Neural progenitor cell (in vitro differentiated cells): ENCODE results near the gene SNX12. TPM values are rescaled to one million over a fixed set of nuclear protein-coding genes. Genes with fewer than 3 reads are reported as not detected.

Experiments used
- DNase-seq: peaks from one replicate; pipeline ENCODE4 v3.0.0-alpha.2; 2016; ENCODE audit warnings: low spot score
- H2AFZ ChIP-seq: fragments of 200-600 bp; sonication (generic); replicated peaks from 2 replicates; pipeline ENCODE4 v1.6.1; 2016; ENCODE audit warnings: antibody characterized with exemption
- H3F3A ChIP-seq: fragments of 200-600 bp; sonication (generic); 2 replicates; pipeline ENCODE4 v1.6.1; 2016; ENCODE audit warnings: antibody characterized with exemption, low read depth
- H3K27ac ChIP-seq: fragments of 200-600 bp; sonication (generic); 2 replicates; pipeline ENCODE4 v1.5.1; 2016; ENCODE audit warnings: mild to moderate bottlenecking
- H3K27me3 ChIP-seq: fragments of 200-600 bp; sonication (generic); 2 replicates; pipeline ENCODE4 v1.6.1; 2016; ENCODE audit warnings: mild to moderate bottlenecking, moderate library complexity
- H3K36me3 ChIP-seq: fragments of 200-600 bp; sonication (generic); 2 replicates; pipeline ENCODE4 v1.5.1; 2016
- H3K4me1 ChIP-seq: fragments of 200-600 bp; sonication (generic); 2 replicates; pipeline ENCODE4 v1.6.1; 2016; ENCODE audit warnings: mixed run types
- H3K4me2 ChIP-seq: fragments of 200-600 bp; sonication (generic); 2 replicates; pipeline ENCODE4 v1.6.1; 2016
- H3K4me3 ChIP-seq: fragments of 200-600 bp; sonication (generic); 2 replicates; pipeline ENCODE4 v1.5.1; 2016
- H3K79me2 ChIP-seq: fragments of 200-600 bp; sonication (generic); 2 replicates; pipeline ENCODE4 v1.6.1; 2016; ENCODE audit warnings: low read depth
- H3K9ac ChIP-seq: fragments of 200-600 bp; sonication (generic); 2 replicates; pipeline ENCODE4 v1.6.1; 2016
- H3K9me3 ChIP-seq: fragments of 200-600 bp; sonication (generic); 2 replicates; pipeline ENCODE4 v1.5.1; 2016; ENCODE audit warnings: low read depth
- H4K20me1 ChIP-seq: fragments of 200-600 bp; sonication (generic); 2 replicates; pipeline ENCODE4 v1.6.1; 2016; ENCODE audit warnings: low read depth
- H3K27ac Mint-ChIP-seq: 3 replicates; pipeline ENCODE4 v1.8.0; 2021; ENCODE audit warnings: mixed read lengths
- H3K27me3 Mint-ChIP-seq: 2 replicates; pipeline ENCODE4 v1.8.0; 2022; ENCODE audit warnings: low read depth, mild to moderate bottlenecking, inconsistent platforms, moderate library complexity, mixed read lengths; ENCODE audit not compliant: insufficient read depth
- H3K36me3 Mint-ChIP-seq: 3 replicates; pipeline ENCODE4 v1.8.0; 2021; ENCODE audit warnings: mixed read lengths
- H3K4me1 Mint-ChIP-seq: 3 replicates; pipeline ENCODE4 v1.8.0; 2021; ENCODE audit warnings: mixed read lengths
- H3K4me3 Mint-ChIP-seq: 3 replicates; pipeline ENCODE4 v1.8.0; 2021; ENCODE audit warnings: mild to moderate bottlenecking, moderate library complexity, mixed read lengths
- H3K9me3 Mint-ChIP-seq: 3 replicates; pipeline ENCODE4 v1.8.0; 2020; ENCODE audit warnings: mixed read lengths
- CTCF ChIP-seq: fragments of 200-600 bp; sonication (generic); IDR thresholded peaks from 2 replicates; pipeline ENCODE4 v1.5.1; 2017; ENCODE audit warnings: antibody characterized with exemption, mild to moderate bottlenecking
- EZH2 ChIP-seq: fragments of 200-600 bp; sonication (generic); IDR thresholded peaks from 2 replicates; pipeline ENCODE4 v1.6.1; 2017; ENCODE audit warnings: antibody characterized with exemption, mild to moderate bottlenecking, moderate library complexity
- EZH2phosphoT487 ChIP-seq: fragments of 200-600 bp; sonication (generic); IDR thresholded peaks from 2 replicates; pipeline ENCODE4 v1.6.1; 2017; ENCODE audit warnings: antibody characterized with exemption
- total RNA-seq: library from RNA; depleted of rRNA; stranded (reverse); fragments of >200 nt; gene quantifications from 2 replicates; pipeline ENCODE4 v1.2.3, GENCODE V29; 2015; ENCODE audit warnings: low replicate concordance

Gene SNX12
- total RNA-seq, 1 donor from 2014 or later, result 58.1 TPM

DNA sequence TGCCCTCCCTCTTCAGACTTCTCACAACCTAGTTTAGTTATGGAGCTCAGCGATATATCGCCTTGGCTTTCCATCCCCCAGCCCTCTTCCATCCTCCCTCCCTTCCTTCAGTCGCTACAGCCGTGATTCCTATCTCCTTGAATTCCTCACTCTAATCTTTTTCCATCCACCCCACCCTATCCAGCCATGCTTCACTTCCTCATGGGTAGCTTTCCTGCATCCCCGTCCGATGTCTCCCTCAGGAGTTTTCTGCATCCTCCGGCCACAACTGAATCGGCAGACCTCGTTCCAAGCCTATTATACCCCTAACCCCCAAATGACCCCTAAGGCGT lies 456 bp downstream of the SNX12 start:
- H3K9me3 Mint-ChIP-seq, result peaks cover under 1% of the 10 kb centered on the region
- peaks cover 39% of the 10 kb centered on the region for H3K79me2 ChIP-seq

DNA sequence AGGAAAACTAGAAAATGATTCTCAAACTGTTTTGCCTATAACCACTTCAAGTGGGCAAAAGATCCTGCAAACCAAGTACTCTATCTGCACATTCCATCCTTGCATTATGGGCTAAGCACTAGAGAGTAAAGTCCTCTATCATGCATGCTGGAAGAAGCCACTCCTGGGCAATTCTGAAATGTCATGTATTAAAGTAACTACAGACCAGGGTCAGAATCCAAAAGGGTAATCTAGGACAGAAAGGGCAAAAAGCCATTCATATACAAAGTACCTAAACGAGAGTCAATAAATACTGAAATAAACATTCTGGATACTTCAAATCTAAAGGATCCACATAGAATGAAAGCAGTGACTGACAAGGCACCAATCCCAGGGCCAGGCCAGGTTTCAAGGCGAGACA lies 1.0 kb downstream of the SNX12 start:
- H3K27me3 Mint-ChIP-seq, result peaks cover 4% of the 10 kb centered on the region
- no peaks in the 10 kb centered on the region for H3K27me3 ChIP-seq
- peaks cover 26% of the 10 kb centered on the region for H3F3A ChIP-seq
- no peak overlapping the region for H2AFZ ChIP-seq
- DNase-seq, result no peak
- TF ChIP-seq EZH2phosphoT487, result no peak
- no peak for TF ChIP-seq EZH2
- TF ChIP-seq CTCF, result no peak
- peak overlapping the region; percentile 55 for H3K9ac ChIP-seq
- peak overlapping the region; percentile 96 for H3K4me3 Mint-ChIP-seq
- no peak overlapping the region for H3K27ac Mint-ChIP-seq
- no peaks in the 10 kb centered on the region for H4K20me1 ChIP-seq
- no peaks in the 10 kb centered on the region for H3K36me3 ChIP-seq
- peak overlapping the region; percentile 78 for H3K4me3 ChIP-seq
- peaks cover 39% of the 10 kb centered on the region for H3K79me2 ChIP-seq
- H3K4me2 ChIP-seq, result peak overlapping the region; percentile 82
- H3K4me1 Mint-ChIP-seq, result peaks cover 5% of the 10 kb centered on the region
- H3K9me3 Mint-ChIP-seq, result peaks cover 2% of the 10 kb centered on the region
- H3K4me1 ChIP-seq, result peaks cover 4% of the 10 kb centered on the region
- peaks cover 4% of the 10 kb centered on the region for H3K36me3 Mint-ChIP-seq
- no peaks in the 10 kb centered on the region for H3K9me3 ChIP-seq
- no peak overlapping the region for H3K27ac ChIP-seq

More for the DNA sequence above, 456 bp downstream of the SNX12 start:
- DNase-seq, result no peak
- peak overlapping the region; percentile 63 for H2AFZ ChIP-seq
- peak overlapping the region; percentile 78 for H3K4me3 ChIP-seq
- Mint-ChIP-seq H3K36me3 (peaks cover 2% of the 10 kb centered on the region), H3K27me3 (peaks cover 4% of the 10 kb centered on the region), H3K27ac (peak overlapping the region; percentile 58), H3K4me1 (peaks cover 5% of the 10 kb centered on the region), H3K4me3 (peak overlapping the region; percentile 96)
- no peaks in the 10 kb centered on the region for H3K36me3 ChIP-seq
- peak overlapping the region; percentile 82 for H3K4me2 ChIP-seq
- H3K4me1 ChIP-seq, result peaks cover 4% of the 10 kb centered on the region
- H3F3A ChIP-seq, result peaks cover 26% of the 10 kb centered on the region
- no peaks in the 10 kb centered on the region for H3K27me3 ChIP-seq
- H4K20me1 ChIP-seq, result no peaks in the 10 kb centered on the region
- TF ChIP-seq EZH2, result no peak
- no peak for TF ChIP-seq CTCF
- TF ChIP-seq EZH2phosphoT487, result no peak
- H3K9ac ChIP-seq, result peak overlapping the region; percentile 55
- peak overlapping the region; percentile 34 for H3K27ac ChIP-seq
- H3K9me3 ChIP-seq, result no peaks in the 10 kb centered on the region

DNA sequence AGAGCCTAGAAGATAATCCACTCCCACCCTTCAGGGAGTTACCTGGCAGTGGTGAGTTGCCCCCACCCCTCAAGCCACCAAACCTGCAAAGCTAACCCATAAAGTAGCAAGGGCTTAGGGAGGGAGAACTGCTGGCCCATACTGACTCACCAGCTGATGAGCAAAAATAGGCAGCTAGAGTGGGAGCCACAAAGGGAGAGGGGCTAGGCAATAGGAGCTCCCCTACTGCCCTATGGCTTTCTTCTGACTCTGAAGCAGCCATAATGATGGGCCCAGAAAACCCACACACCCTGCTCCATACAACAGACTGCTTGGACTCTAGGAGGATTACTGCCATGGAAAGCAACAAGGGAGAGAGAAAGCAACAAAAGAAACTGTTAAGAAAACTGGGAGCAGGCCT lies 8.0 kb downstream of the SNX12 start:
- Mint-ChIP-seq H3K27me3 (no peaks in the 10 kb centered on the region), H3K4me3 (no peak overlapping the region), H3K9me3 (peaks cover 2% of the 10 kb centered on the region), H3K4me1 (no peaks in the 10 kb centered on the region), H3K27ac (no peak overlapping the region), H3K36me3 (peaks cover 9% of the 10 kb centered on the region)
- TF ChIP-seq EZH2phosphoT487, result no peak
- TF ChIP-seq CTCF, result no peak
- no peak for TF ChIP-seq EZH2
- Histone ChIP-seq H3K4me3 (no peak overlapping the region), H3K27ac (no peak overlapping the region), H3K4me2 (no peak overlapping the region), H3K79me2 (peaks cover 12% of the 10 kb centered on the region), H3K4me1 (no peaks in the 10 kb centered on the region), H3K36me3 (peaks cover 5% of the 10 kb centered on the region), H4K20me1 (no peaks in the 10 kb centered on the region), H3K27me3 (no peaks in the 10 kb centered on the region), H3K9me3 (no peaks in the 10 kb centered on the region), H3K9ac (no peak overlapping the region), H3F3A (no peaks in the 10 kb centered on the region), H2AFZ (no peak overlapping the region)
- no peak for DNase-seq
